HG03066 (cell line): ENCODE measurements around the gene COL4A5.
"Not testable (repeated sequence)": the region's sequence is repeated elsewhere in the genome, so short reads cannot be mapped to it uniquely, and the experiment has no call there.

Experiments used
- ATAC-seq: cut with Tn5 transposase; IDR thresholded peaks from one replicate; pipeline ENCODE4 v1.9.1; 2021; ENCODE audit warnings: low read depth; ENCODE audit not compliant: unreplicated experiment

COL4A5 gene

DNA sequence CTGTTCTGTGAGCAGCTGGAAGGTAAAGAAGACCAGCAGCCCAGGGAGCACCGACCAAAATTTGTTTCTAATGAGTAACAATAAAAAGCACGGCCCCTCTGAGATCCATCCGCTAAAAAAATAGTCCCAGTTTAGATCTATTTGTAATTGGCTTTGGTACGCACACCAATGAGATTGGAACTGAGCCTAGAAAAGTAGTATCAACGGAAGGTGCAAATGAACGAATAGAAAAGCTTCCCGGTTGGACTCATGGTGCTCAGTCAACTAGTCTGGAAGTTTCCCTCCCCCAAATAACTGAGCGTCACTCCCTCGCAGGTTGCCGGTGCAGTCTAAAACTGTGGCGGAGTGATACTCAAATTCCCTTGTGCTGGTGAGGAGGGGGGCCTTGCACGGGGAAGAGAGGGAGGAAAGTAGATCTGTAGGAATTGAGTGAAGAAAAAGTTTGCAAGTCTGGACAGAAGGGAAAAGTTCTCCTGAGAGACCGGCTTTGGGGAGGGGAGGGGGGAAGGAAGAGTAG is at the start of gene COL4A5:
TSS of gene COL4A5 (plus strand) at position 413 of the 517 bp plus-strand sequence. CDS start 288 bp downstream, outside the sequence.
- no peak for ATAC-seq

DNA sequence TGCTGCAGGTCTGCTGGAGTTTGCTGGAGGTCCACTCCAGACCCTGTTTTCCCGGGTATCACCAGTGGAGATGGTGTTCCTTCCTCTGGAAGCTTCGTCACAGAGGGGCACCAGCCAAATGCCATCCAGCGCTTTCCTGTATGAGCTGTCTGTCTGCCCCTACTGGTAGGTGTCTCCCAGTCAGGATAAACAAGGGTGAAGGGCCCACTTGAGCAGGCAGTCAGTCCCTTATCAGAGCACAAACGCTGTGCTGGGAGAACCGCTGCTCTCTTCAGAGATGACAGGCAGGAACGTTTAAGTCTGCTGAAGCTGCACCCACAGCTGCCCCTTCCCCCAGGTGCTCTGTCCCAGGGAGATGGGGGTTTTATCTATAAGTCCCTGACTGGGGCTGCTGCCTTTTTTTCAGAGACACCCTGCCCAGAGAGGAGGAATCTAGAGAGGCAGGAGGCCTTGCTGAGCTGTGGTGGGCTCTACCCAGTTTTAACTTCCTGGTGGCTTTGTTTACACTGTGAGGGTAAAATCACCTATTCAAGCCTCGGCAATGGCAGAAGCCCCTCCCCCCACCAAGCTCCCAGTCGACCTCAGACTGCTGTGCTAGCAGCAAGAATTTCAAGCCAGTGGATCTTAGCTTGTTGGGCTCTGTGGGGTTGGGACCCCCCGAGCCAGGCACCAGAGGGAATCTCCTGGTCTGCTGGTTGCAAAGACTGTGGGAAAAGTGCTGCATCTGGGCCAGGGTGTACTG is 48.5 kb upstream of the COL4A5 start:
- not testable (repeated sequence) for ATAC-seq

DNA sequence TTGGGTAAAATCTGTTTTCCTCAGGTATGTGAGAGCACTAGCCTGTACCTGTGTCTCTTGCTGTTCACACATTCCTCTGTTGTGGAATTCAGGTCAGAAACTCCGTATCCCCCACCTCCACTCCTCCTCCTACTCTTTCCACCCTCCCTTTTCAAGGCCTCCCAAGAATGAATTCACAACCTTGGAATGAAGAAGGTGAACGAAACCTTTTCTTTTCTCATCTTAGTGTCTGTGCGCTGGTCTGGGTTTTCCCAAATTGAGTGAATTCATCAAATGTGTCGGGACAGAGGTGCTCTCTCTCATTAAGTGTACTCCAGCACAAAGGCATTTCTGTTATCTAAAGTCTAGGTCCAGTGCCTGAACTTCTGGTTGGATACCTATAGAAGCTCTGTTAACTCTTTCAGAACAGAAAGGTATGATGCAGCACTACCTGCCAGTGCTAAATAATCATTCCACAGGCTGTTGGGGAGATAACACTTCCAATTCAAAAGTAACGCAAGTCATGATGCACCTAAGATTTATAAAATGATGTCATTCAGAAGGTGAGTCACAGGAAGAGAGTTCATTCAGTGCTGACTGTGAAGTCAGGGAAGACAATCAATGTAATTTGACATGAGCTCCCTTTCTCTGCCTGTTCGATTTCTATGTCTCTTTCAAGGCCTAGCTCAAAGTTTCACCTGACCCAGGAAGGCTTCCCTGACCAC is 43.3 kb upstream of the COL4A5 start:
- no peak for ATAC-seq

DNA sequence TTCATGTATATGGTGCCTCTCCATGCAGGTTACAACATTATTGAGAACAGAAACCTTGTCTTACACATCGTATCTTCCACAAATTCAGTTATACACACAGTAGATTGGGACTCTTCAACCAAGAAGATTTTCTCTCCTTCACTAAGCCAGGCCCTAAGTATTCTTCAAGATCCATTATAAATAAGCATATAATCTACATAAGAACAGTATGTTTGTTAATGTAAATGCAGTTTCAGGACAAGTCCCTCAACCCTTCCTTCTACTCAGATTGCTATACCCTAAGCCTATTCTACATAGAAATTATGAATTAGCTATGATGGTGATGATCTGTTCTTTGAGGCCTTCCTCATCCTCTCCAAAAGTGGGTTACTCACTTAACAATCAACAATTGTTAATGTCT is 42.7 kb upstream of the COL4A5 start:
- ATAC-seq: no peak

DNA sequence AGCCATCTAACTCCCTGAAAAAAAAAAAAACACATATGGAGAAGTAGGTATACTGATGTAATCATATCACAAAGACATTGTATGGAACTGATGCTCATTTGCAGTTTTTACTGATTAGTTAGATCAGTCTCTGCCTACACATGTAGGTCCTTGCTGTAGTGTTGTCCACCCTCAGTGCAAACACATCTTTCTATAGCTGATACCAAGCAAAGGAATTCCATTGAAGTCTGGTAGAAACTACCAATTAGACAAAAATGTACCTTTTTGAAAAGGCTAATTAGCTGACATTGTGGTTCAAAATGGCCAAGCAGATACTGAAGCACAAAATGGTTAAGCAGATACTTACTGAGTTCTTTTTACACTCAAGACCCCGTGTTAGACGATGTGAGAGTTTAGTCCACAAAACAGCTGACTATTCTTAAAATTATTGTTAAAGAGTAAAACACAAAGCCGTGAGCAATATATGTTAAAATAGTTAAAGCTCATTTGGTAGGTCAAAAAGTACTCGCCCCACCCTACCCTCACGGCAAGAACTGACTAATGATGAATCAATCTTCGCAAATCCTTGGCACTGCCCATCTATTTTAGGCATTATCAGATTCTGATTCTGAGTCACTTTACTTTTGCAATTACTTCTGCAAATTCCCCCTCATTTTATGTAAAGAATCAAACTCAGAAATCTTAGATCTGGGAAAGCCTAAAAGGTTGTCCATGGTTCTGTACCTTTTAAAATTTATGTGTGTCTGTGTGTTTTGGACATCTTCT is 41.8 kb upstream of the COL4A5 start:
- ATAC-seq: no peak

DNA sequence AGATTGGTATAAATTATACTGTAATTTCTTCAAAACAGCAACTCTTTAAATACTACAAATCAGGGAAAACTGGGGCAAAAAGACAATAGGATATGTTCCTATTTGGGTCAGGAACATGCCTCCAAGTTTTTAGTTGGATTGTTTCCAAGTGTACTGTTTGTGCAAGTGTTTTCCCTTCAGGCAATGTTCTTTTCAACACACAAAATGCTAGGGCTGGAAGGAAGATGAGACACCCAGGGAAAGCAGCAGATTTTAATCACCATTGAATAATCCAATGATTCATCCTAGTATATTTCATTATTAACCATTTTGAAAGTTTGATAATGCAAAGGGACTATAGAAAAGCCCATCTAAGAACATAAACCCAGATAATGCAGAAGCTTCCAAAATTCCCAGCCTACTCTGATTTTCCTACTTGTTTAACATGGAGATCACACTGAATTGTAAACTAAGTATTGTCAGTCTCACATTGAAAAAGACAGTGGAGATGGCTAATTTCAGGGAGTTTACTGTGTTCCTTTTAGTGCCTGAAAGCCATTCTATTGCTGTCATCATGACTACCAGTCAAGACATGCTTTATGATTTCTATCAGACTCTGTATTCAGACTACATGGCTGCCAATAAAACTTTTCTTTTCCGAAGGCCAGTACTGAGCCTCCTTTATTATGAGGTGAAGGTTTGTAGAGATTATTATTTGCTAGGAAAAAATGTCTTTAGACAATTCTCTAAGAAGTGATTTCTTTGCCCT is 40.0 kb upstream of the COL4A5 start:
- ATAC-seq: no peak

DNA sequence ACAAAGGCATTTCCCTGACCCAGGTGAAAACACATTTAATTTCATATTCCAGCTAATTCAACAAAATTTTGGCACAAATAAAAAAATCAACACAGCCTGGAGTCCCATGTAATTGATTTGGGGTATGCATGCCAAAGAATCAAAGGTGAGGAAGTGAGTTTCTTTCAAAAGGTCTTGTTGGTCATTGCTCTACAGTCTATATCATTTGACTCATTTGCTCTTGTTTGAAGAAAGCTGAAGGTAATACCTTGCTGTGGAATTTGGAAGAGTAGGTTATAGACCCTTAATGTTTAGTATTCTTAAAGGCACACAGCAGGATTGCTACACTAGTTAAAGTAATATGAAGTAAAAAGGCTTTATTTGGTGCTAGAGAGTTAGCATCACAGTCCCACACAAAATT is 26.9 kb upstream of the COL4A5 start:
- no peak for ATAC-seq

DNA sequence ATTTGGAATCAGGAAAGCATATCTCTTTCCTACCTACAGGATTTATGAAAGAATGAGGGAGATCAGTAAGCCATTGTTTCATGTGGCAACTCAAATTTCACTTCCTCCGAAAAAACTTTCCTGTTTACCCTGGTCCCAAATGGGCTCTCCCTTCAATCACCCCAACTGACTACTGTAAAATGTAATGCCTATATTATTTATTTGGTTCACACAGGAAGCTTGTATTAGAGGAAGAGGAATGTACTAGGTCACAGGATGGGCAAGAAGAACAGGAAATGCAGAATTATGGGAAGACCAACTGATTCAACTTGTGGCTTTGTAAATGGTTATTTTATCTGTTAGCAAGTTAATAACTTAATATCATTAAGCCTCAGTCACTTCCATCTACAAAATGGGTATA is 24.5 kb upstream of the COL4A5 start:
- no peak for ATAC-seq

DNA sequence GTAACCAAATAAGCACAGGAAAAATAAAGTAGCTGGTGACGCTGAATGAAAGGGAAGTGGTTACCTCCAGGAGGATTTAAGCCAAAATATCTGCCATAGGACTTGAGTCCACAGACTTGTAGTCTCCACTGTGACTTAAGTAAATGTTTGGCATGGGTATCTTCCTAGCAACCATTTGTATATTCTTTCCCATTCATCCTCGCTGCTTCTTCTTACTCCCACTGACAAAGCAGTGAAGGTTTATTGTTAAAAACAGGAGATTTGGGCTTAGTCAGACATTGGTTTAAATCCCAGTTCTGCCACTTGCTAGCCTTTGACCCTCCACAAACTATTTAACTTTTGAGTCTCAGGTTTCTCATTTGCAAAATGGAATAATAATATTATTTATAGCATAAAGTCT is 23.7 kb upstream of the COL4A5 start:
- no peak for ATAC-seq

DNA sequence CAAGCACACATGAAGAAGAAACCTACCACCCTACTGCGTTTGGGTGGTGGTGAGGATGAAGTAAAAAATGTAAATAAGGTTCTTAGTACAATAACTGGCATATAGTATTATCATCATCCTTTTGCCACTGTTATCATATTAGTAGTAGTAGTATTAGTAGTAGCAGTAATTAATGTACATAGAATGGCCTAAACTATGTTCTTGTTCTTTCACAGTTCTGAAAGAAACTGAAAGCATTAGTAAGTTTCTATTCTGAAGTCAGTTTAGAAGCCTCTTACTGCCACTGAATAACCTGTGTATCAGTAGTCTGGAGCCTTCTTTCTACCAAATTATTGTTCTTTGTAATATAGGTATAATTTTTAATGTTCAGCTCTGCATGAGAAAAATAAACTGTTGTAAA is 22.4 kb upstream of the COL4A5 start:
- ATAC-seq: no peak

DNA sequence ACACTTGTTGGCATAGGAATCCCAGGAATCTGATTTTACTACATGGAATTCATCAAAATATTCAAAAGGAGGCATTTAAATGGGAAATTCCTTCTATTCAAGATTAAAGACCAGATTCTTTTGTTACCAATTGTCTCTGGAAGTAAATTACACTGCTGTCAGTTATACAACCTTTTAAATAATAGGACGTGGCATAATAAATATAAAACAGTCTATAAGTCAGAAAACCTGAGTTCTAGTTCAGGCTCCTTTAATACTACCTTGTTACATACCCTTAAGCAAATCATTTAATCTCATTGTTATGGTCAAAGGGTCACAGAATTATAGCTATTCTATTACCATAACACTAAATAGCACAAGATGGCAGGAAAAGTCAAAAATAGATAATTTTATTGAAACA is 20.2 kb upstream of the COL4A5 start:
- no peak for ATAC-seq

DNA sequence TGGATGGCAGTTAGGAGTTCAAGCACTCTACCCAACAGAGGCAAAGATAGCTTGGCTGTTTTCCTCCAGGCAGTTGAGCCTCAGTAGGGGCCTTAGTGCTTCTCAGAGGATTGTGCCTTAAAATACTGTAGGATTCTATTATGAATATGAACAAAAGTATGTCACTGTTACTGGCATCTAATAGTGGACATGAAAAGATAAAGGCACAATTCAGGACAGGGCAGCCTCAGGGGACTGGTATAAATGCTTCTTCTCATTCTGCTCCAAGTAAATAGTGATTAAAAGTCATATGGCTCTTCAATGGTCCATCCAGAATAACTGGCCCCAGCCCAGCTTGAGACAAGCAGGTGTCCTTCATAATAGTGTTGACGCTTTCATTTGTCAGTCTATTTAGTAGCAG is 19.2 kb upstream of the COL4A5 start:
- no peak for ATAC-seq

DNA sequence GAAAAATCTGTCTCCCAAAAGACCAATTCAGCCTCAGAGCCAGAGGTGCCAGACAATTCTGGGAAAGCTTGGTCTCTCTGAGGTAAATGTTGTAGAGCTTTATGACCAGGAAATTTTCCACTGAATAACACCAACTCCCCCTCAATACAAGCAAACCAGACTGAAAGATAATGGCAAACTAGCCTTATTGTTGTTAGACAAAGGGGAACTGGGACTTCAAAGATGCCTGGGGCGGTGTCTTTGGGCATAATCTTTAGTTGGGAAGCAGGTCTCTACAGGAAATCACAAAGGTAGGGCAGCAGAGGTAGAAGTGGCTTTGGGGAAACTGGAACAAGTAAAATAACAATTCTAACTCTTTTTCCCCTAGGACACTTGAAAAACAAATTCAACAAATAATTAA is 13.4 kb upstream of the COL4A5 start:
- ATAC-seq: no peak

DNA sequence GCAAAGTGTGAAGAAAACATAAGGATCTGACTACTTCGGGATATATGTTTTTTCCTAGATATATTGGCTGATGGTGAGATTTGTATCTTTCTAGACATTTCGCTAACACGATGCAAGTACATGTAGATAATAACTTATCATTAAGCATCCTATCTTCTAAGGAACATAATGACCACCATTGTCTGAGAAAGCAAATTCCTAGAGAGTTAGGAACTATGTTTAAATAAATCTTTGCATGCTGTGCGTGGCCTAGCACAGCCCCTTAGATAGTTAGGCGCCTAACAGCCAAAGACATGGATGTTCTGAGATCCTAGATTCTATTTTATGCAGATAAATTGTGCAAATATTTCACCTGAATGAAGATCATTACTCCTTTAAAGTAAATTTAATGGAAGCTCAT is 4.4 kb upstream of the COL4A5 start:
- ATAC-seq: no peak

DNA sequence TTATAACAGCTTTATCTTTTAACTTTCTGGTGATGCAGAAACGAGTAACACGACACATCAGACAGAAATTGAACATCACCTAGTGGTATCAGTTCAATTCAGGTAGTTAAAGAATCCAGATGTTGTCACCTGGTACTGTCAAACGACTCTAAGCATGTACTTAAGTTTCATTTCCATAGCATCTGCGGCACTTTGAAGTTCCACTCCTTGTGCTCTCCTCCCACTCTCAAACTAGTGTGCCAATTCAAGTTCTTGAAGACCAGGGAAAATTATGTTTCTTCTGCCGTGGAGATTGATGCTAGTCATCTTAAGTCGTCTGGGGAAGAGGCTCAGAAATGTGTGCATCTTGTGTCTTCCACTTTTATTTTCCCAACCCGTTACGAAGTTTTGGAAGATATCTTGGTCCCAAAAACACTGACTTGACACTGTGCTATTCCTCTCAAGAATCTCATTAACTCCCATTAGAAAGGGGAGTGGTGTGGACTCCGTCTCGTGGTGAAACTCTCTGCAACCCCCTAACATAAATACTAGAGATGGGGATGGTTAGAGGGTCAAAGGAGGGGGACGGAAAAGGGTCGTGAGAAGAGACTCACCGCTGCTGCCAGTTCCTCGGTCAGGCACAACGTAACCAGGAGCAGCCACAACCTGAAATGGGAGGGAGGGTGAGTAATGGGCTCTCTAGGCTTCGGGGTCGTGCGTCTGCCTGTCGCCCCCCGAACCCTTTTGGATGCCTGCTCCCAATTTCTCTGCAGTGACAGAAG is 2.1 kb upstream of the COL4A5 start:
- ATAC-seq: no peak

DNA sequence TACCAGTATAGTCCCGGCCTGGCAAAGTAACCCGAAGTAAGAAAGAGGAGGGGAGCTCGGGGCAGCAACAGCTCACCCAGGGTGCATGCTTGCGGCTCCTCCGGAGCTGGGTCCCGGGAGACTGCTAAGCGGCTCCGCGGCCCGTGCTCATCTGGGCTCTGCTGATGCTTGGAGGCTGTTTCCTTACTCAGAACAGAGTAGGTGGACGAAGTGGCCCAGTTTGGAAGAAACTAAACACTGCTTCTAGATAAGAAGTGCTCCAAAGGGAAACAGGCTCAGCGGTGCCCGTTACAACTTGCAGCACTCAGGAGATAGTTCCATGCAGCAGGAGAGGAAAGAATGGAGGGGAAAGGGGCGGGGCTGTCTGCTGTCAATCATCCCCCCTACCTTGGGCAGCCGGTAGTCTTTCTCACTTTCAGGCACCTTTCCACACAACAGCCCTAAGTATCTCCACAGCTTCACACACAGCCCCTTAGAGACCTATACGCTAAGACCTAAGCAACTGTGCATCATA is 1.5 kb upstream of the COL4A5 start, which contains the start of gene COL4A6:
TSS of gene COL4A6 (minus strand) at position 313 of the 514 bp plus-strand sequence. CDS start at position 87, 226 bp downstream.
- no peak for ATAC-seq

DNA sequence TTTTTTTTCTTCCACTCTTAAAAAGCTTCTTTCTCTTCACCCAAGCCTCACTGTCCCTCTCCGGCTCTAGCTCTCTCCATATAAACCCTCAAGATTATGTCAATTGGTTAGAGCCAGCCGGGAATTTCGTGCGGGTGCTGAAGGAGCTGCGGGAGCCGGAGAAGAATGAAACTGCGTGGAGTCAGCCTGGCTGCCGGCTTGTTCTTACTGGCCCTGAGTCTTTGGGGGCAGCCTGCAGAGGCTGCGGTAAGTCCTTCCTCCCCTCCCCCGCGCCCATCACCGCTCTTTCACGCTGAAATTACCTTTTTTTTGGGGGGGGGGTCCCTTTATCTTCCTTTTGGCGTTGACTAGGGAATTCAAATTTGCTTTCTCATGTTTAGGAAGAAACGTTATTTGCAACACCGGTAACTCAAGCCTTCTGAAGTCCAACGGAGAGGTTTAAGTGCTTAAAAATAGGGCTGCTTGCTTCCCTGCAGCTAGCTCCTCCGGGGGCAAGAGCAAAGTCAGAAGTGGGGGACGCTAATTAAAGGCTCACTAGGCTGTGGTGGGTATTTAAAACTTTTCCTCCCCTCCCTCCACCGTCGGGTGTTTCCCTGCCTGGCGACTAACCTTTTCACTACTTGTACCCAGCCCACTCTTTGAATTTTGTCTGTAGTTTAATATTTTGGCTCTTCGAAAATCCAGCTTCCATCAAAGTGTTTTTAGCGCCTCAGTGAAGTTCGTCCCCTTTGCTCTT is 491 bp downstream of the COL4A5 start:
- ATAC-seq: no peak

DNA sequence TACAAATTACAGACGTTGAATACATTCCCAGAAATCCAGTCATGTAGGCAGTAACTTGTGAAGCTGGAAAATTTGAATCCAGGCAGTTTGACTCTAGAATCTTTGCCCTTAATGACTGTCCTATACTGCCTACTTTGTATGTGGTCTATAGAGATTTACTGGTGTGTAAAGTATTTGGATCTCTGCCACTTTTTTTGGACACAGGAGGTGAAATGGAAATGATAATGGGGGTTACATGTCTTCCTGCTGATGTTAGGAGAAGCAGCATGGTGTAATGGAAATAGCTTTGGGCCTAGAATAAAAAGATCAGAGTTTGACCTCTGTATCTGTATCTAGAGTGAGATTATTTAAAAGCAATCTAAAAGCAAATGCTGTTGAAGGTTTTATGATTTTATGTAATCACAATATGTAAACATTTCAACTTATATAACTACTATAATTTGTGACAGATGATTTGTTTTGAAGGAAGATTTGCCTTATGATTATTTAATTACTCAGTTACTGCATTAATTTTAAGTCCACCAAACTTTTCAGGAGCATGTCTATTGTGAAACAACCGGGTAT is 3.3 kb downstream of the COL4A5 start:
- no peak for ATAC-seq

DNA sequence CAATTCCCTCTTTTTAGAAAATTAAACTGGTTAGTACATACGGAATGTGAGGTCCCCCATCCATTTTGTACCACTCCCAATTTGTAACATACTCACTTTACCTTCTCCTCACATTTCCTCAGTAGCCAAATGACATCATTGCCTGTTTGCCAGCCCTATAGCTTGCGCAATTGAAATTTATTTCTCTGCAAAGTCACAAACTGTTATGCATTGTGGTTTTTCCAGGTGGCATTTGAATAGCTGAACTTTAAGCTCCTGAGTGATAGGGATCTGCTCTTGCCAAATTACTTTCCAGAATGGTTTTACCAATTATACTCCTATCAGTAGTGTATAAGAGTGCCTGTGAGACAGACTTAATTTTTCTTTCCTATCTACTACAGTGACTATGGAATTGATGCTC is 7.7 kb downstream of the COL4A5 start:
- ATAC-seq: no peak
